Measurements from ENCODE around the gene ABHD15.

Gene ABHD15

GRCh38 chr17:29593591-29594518, 27.0 kb upstream of the ABHD15 start:
- Histone ChIP-seq H3K36me3 (ENCODE audit: insufficient read depth, low read length) (no peaks in the 10 kb centered on the region), H2AFZ (ENCODE audit: low read length, unreplicated experiment) (peak overlapping the region; percentile 88), H3K4me1 (ENCODE audit: control insufficient read depth, insufficient read depth, low read length, unreplicated experiment) (peaks cover 28% of the 10 kb centered on the region), H3K27me3 (ENCODE audit: insufficient read depth, low read length) (no peaks in the 10 kb centered on the region), H3K4me3 (ENCODE audit: low read depth, low read length) (peak overlapping the region; percentile 87), H3K79me2 (ENCODE audit: control insufficient read depth, insufficient read depth, low read length, unreplicated experiment) (peaks cover 2% of the 10 kb centered on the region), H3K27ac (ENCODE audit: low read depth, low read length) (no peak overlapping the region)

- H3K4me3 ChIP-seq (ENCODE audit: low read depth, low read length): peak within 1 kb of the TSS; percentile 87
- H3K4me1 ChIP-seq (ENCODE audit: control insufficient read depth, insufficient read depth, low read length, unreplicated experiment): peaks cover 30% of the 10 kb centered on the region
- no peaks in the 10 kb centered on the region for H3K36me3 ChIP-seq (ENCODE audit: insufficient read depth, low read length)
- H3K79me2 ChIP-seq (ENCODE audit: control insufficient read depth, insufficient read depth, low read length, unreplicated experiment): peaks cover 11% of the 10 kb centered on the region
- H2AFZ ChIP-seq (ENCODE audit: low read length, unreplicated experiment): peak within 1 kb of the TSS; percentile 88
- no peak within 1 kb of the TSS for H3K27ac ChIP-seq (ENCODE audit: low read depth, low read length)
- H3K27me3 ChIP-seq (ENCODE audit: insufficient read depth, low read length): no peaks in the 10 kb centered on the region
Observed at GRCh38 chr17:29592850-29593551, 26.2 kb upstream of the ABHD15 start, which contains the start of gene ANKRD13B. Gene ANKRD13B, plus strand, starts transcription at chr17:29593132. Its CDS starts 490 bp downstream, at chr17:29593622.

GRCh38 chr17:29591737-29592608, 25.1 kb upstream of the ABHD15 start:
- Histone ChIP-seq H3K36me3 (ENCODE audit: insufficient read depth, low read length) (no peaks in the 10 kb centered on the region), H3K27me3 (ENCODE audit: insufficient read depth, low read length) (no peaks in the 10 kb centered on the region), H2AFZ (ENCODE audit: low read length, unreplicated experiment) (peak overlapping the region; percentile 82), H3K4me3 (ENCODE audit: low read depth, low read length) (peak overlapping the region; percentile 80), H3K4me1 (ENCODE audit: control insufficient read depth, insufficient read depth, low read length, unreplicated experiment) (peaks cover 40% of the 10 kb centered on the region), H3K79me2 (ENCODE audit: control insufficient read depth, insufficient read depth, low read length, unreplicated experiment) (peaks cover 21% of the 10 kb centered on the region), H3K27ac (ENCODE audit: low read depth, low read length) (no peak overlapping the region)

- H3K4me1 ChIP-seq (ENCODE audit: control insufficient read depth, insufficient read depth, low read length, unreplicated experiment): peaks cover 45% of the 10 kb centered on the region
- H3K27ac ChIP-seq (ENCODE audit: low read depth, low read length): peak overlapping the region; percentile 34
- H2AFZ ChIP-seq (ENCODE audit: low read length, unreplicated experiment): peak overlapping the region; percentile 82
- H3K79me2 ChIP-seq (ENCODE audit: control insufficient read depth, insufficient read depth, low read length, unreplicated experiment): peaks cover 28% of the 10 kb centered on the region
- no peaks in the 10 kb centered on the region for H3K27me3 ChIP-seq (ENCODE audit: insufficient read depth, low read length)
- no peaks in the 10 kb centered on the region for H3K36me3 ChIP-seq (ENCODE audit: insufficient read depth, low read length)
- peak overlapping the region; percentile 80 for H3K4me3 ChIP-seq (ENCODE audit: low read depth, low read length)
Observed at GRCh38 chr17:29591146-29591736, 24.4 kb upstream of the ABHD15 start.

GRCh38 chr17:29590411-29591145, 23.7 kb upstream of the ABHD15 start:
- H2AFZ ChIP-seq (ENCODE audit: low read length, unreplicated experiment): peak overlapping the region; percentile 83
- H3K4me1 ChIP-seq (ENCODE audit: control insufficient read depth, insufficient read depth, low read length, unreplicated experiment): peaks cover 44% of the 10 kb centered on the region
- peaks cover 35% of the 10 kb centered on the region for H3K79me2 ChIP-seq (ENCODE audit: control insufficient read depth, insufficient read depth, low read length, unreplicated experiment)
- no peaks in the 10 kb centered on the region for H3K27me3 ChIP-seq (ENCODE audit: insufficient read depth, low read length)
- H3K36me3 ChIP-seq (ENCODE audit: insufficient read depth, low read length): no peaks in the 10 kb centered on the region
- peak overlapping the region; percentile 34 for H3K27ac ChIP-seq (ENCODE audit: low read depth, low read length)
- H3K4me3 ChIP-seq (ENCODE audit: low read depth, low read length): peak overlapping the region; percentile 80

- peaks cover 45% of the 10 kb centered on the region for H3K4me1 ChIP-seq (ENCODE audit: control insufficient read depth, insufficient read depth, low read length, unreplicated experiment)
- H3K36me3 ChIP-seq (ENCODE audit: insufficient read depth, low read length): no peaks in the 10 kb centered on the region
- H3K79me2 ChIP-seq (ENCODE audit: control insufficient read depth, insufficient read depth, low read length, unreplicated experiment): peaks cover 42% of the 10 kb centered on the region
- no peaks in the 10 kb centered on the region for H3K27me3 ChIP-seq (ENCODE audit: insufficient read depth, low read length)
- H3K27ac ChIP-seq (ENCODE audit: low read depth, low read length): peak within 1 kb of the TSS; percentile 34; the same call in 1 of the 2 replicates
- H2AFZ ChIP-seq (ENCODE audit: low read length, unreplicated experiment): peak within 1 kb of the TSS; percentile 83
- peak within 1 kb of the TSS; percentile 92 for H3K4me3 ChIP-seq (ENCODE audit: low read depth, low read length)
Observed at GRCh38 chr17:29589524-29590410, 22.9 kb upstream of the ABHD15 start, which contains the start of gene GIT1. Gene GIT1, minus strand, starts transcription at chr17:29589648. Its CDS starts 270 bp downstream, at chr17:29589378.

GRCh38 chr17:29588562-29589411, 21.9 kb upstream of the ABHD15 start:
- Histone ChIP-seq H2AFZ (ENCODE audit: low read length, unreplicated experiment) (peak overlapping the region; percentile 8), H3K27me3 (ENCODE audit: insufficient read depth, low read length) (no peaks in the 10 kb centered on the region), H3K4me3 (ENCODE audit: low read depth, low read length) (peak overlapping the region; percentile 92), H3K4me1 (ENCODE audit: control insufficient read depth, insufficient read depth, low read length, unreplicated experiment) (peaks cover 50% of the 10 kb centered on the region), H3K36me3 (ENCODE audit: insufficient read depth, low read length) (no peaks in the 10 kb centered on the region), H3K27ac (ENCODE audit: low read depth, low read length) (no peak overlapping the region), H3K79me2 (ENCODE audit: control insufficient read depth, insufficient read depth, low read length, unreplicated experiment) (peaks cover 46% of the 10 kb centered on the region)

- Histone ChIP-seq H2AFZ (ENCODE audit: low read length, unreplicated experiment) (peak overlapping the region; percentile 8), H3K79me2 (ENCODE audit: control insufficient read depth, insufficient read depth, low read length, unreplicated experiment) (peaks cover 49% of the 10 kb centered on the region), H3K4me3 (ENCODE audit: low read depth, low read length) (peak overlapping the region; percentile 92), H3K27ac (ENCODE audit: low read depth, low read length) (no peak overlapping the region), H3K4me1 (ENCODE audit: control insufficient read depth, insufficient read depth, low read length, unreplicated experiment) (peaks cover 50% of the 10 kb centered on the region), H3K27me3 (ENCODE audit: insufficient read depth, low read length) (no peaks in the 10 kb centered on the region), H3K36me3 (ENCODE audit: insufficient read depth, low read length) (no peaks in the 10 kb centered on the region)
Observed at GRCh38 chr17:29588017-29588561, 21.3 kb upstream of the ABHD15 start.

All from ACC112 (cell line).